Fibroblast of gingiva (primary cell): ENCODE measurements around the gene GALNT11.
"Not testable (repeated sequence)": the region's sequence is repeated elsewhere in the genome, so short reads cannot be mapped to it uniquely, and the experiment has no call there.

Experiments
- DNase-seq: peaks from one replicate; pipeline ENCODE4 v3.0.0-alpha.2; 2011; ENCODE audit warnings: low read depth

GALNT11 gene

GRCh38 chr7:152025077-152025936 lies at the start of gene GALNT11:
Gene GALNT11 (plus strand): TSS chr7:152025674. CDS start chr7:152094228, 68,554 bp downstream.
- peak; percentile 82 for DNase-seq

- no peak for DNase-seq
Measured at GRCh38 chr7:151978616-151979015, 46.9 kb upstream of the GALNT11 start.

GRCh38 chr7:151981223-151981622 lies 44.3 kb upstream of the GALNT11 start:
- no peak for DNase-seq

- no peak for DNase-seq
Measured at GRCh38 chr7:151982806-151983205, 42.7 kb upstream of the GALNT11 start.

- no peak for DNase-seq
Measured at GRCh38 chr7:151984612-151985011, 40.9 kb upstream of the GALNT11 start.

- peak; percentile 10 for DNase-seq
Measured at GRCh38 chr7:151987748-151988529, 37.5 kb upstream of the GALNT11 start.

GRCh38 chr7:151992375-151992774 lies 33.1 kb upstream of the GALNT11 start:
- DNase-seq, result peak; percentile 10

GRCh38 chr7:151993977-151994676 lies 31.3 kb upstream of the GALNT11 start:
- no peak for DNase-seq

GRCh38 chr7:151999424-152000090 lies 25.9 kb upstream of the GALNT11 start:
- DNase-seq, result no peak

- DNase-seq, result no peak
Measured at GRCh38 chr7:152000191-152000590, 25.3 kb upstream of the GALNT11 start.

GRCh38 chr7:152006336-152006735 lies 19.1 kb upstream of the GALNT11 start:
- DNase-seq, result no peak

GRCh38 chr7:152011860-152012259 lies 13.6 kb upstream of the GALNT11 start:
- no peak for DNase-seq

- DNase-seq, result no peak
Measured at GRCh38 chr7:152013230-152013629, 12.2 kb upstream of the GALNT11 start.

- no peak for DNase-seq
Measured at GRCh38 chr7:152013974-152014373, 11.5 kb upstream of the GALNT11 start.

GRCh38 chr7:152014722-152015121 lies 10.8 kb upstream of the GALNT11 start:
- DNase-seq, result no peak

- DNase-seq, result no peak
Measured at GRCh38 chr7:152015600-152015999, 9.9 kb upstream of the GALNT11 start.

GRCh38 chr7:152016947-152017346 lies 8.5 kb upstream of the GALNT11 start:
- DNase-seq, result no peak

- DNase-seq, result not testable (repeated sequence)
Measured at GRCh38 chr7:152017683-152018082, 7.8 kb upstream of the GALNT11 start.

- not testable (repeated sequence) for DNase-seq
Measured at GRCh38 chr7:152021740-152022139, 3.7 kb upstream of the GALNT11 start.

GRCh38 chr7:152025937-152026890 lies 740 bp downstream of the GALNT11 start:
- DNase-seq, result no peak
